IMR-90 (cell line): Measurements from ENCODE around the gene UST. TPM values are rescaled to one million over a fixed set of nuclear protein-coding genes. Genes with fewer than 3 reads are reported as not detected.

ENCODE experiments used
- ATAC-seq: fragments of 200-7000 bp; cut with Tn5 transposase; 2 replicates; pipeline ENCODE4 v1.9.1; 2020; ENCODE audit warnings: low read depth, mild to moderate bottlenecking, moderate library complexity
- BruUV-seq: library from RNA; stranded (reverse); fragments of 400-500 nt; replicated peaks from 2 replicates; lab custom pipeline; 2021; lab: Mats Ljungman, UMichigan
- CTCF ChIA-PET: fragments of 300-600 bp; formaldehyde crosslinking; extraction: SDS; loops from one replicate; lab custom pipeline; 2021; ENCODE audit warnings: antibody characterized with exemption; lab: Yijun Ruan, JAX
- POLR2A ChIA-PET: fragments of 300-600 bp; sonication (Branson Sonifier 250); formaldehyde crosslinking; loops from one replicate; lab custom pipeline; 2022; ENCODE audit warnings: antibody characterized with exemption; ENCODE audit not compliant: unreplicated experiment; lab: Charles Lee
- DNase-seq: peaks from one replicate; pipeline ENCODE4 v3.0.0; 2013
- H2AFZ ChIP-seq: replicated peaks from 2 replicates; pipeline ENCODE3; 2013; ENCODE audit warnings: low read length, mild to moderate bottlenecking; ENCODE audit not compliant: poor library complexity
- H2AK5ac ChIP-seq: 2 replicates; pipeline ENCODE4 v1.6.1; 2013; ENCODE audit warnings: low read depth, low read length, inconsistent platforms
- H2AK9ac ChIP-seq: replicated peaks from 2 replicates; pipeline ENCODE3; 2013; ENCODE audit warnings: mild to moderate bottlenecking, low read depth, low read length, moderate library complexity; ENCODE audit not compliant: poor library complexity
- H2BK120ac ChIP-seq: 2 replicates; pipeline ENCODE4 v1.6.1; 2013; ENCODE audit warnings: low read depth, low read length, inconsistent platforms
- H2BK15ac ChIP-seq: 3 replicates; pipeline ENCODE4 v1.6.1; 2013; ENCODE audit warnings: low read depth, low read length, inconsistent platforms
- H2BK20ac ChIP-seq: 2 replicates; pipeline ENCODE4 v1.6.1; 2013; ENCODE audit warnings: low read depth, mild to moderate bottlenecking, inconsistent platforms, low read length, moderate library complexity
- H2BK5ac ChIP-seq: 2 replicates; pipeline ENCODE4 v1.6.1; 2013; ENCODE audit warnings: mild to moderate bottlenecking, low read depth, low read length, inconsistent platforms; ENCODE audit not compliant: poor library complexity, severe bottlenecking
- H3K14ac ChIP-seq: replicated peaks from 2 replicates; pipeline ENCODE4 v1.6.1; 2013; ENCODE audit warnings: low read depth, low read length, inconsistent platforms
- H3K18ac ChIP-seq: 2 replicates; pipeline ENCODE4 v1.6.1; 2013; ENCODE audit warnings: low read depth, low read length, control low read depth
- H3K23ac ChIP-seq: 2 replicates; pipeline ENCODE4 v1.6.1; 2013; ENCODE audit warnings: low read depth, low read length, inconsistent platforms
- H3K27ac ChIP-seq: 2 replicates; pipeline ENCODE4 v1.5.1; 2013; ENCODE audit warnings: mild to moderate bottlenecking, control low read depth, low read length; ENCODE audit not compliant: insufficient read depth
- H3K27me3 ChIP-seq: 2 replicates; pipeline ENCODE4 v1.6.1; 2013; ENCODE audit warnings: low read length; ENCODE audit not compliant: control insufficient read depth, insufficient read depth
- H3K36me3 ChIP-seq: 2 replicates; pipeline ENCODE4 v1.6.1; 2013; ENCODE audit warnings: low read length, mixed read lengths; ENCODE audit not compliant: control insufficient read depth, insufficient read depth
- H3K4ac ChIP-seq: 2 replicates; pipeline ENCODE4 v1.6.1; 2013; ENCODE audit warnings: low read depth, low read length, inconsistent platforms
- H3K4me1 ChIP-seq: 2 replicates; pipeline ENCODE4 v1.6.1; 2013; ENCODE audit warnings: low read length, mixed read lengths; ENCODE audit not compliant: control insufficient read depth, insufficient read depth
- H3K4me2 ChIP-seq: 2 replicates; pipeline ENCODE4 v1.6.1; 2013; ENCODE audit warnings: low read depth, mild to moderate bottlenecking, control low read depth, low read length, moderate library complexity
- H3K4me3 ChIP-seq: 2 replicates; pipeline ENCODE4 v1.5.1; 2013; ENCODE audit warnings: low read depth, mild to moderate bottlenecking, control low read depth, low read length, moderate library complexity; ENCODE audit not compliant: insufficient read depth
- H3K56ac ChIP-seq: 2 replicates; pipeline ENCODE4 v1.6.1; 2013; ENCODE audit warnings: low read length, inconsistent platforms; ENCODE audit not compliant: insufficient read depth; ENCODE audit errors: extremely low read depth
- H3K79me1 ChIP-seq, 2 experiments: 2 replicates each; pipeline ENCODE4 v1.6.1; 2013; ENCODE audit warnings: low read length in 2 of 2, inconsistent platforms in 1 of 2, low read depth in 1 of 2
- H3K9ac ChIP-seq: 2 replicates; pipeline ENCODE4 v1.6.1; 2013; ENCODE audit warnings: low read depth, low read length, control low read depth
- H3K9me1 ChIP-seq: 2 replicates; pipeline ENCODE4 v1.6.1; 2013; ENCODE audit warnings: low read length, inconsistent platforms; ENCODE audit not compliant: insufficient read depth
- H3K9me3 ChIP-seq: 2 replicates; pipeline ENCODE4 v1.6.1; 2013; ENCODE audit warnings: low read length; ENCODE audit not compliant: control insufficient read depth, insufficient read depth
- H4K20me1 ChIP-seq: 2 replicates; pipeline ENCODE4 v1.6.1; 2013; ENCODE audit warnings: low read length, inconsistent platforms; ENCODE audit not compliant: insufficient read depth
- H4K5ac ChIP-seq: 2 replicates; pipeline ENCODE4 v1.6.1; 2013; ENCODE audit warnings: mild to moderate bottlenecking, low read depth, low read length, control low read depth
- H4K8ac ChIP-seq, 2 experiments: 2 replicates each; pipeline ENCODE4 v1.6.1; 2013; ENCODE audit warnings: low read depth in 2 of 2, low read length in 2 of 2, control low read depth in 1 of 2, inconsistent platforms in 1 of 2
- H4K91ac ChIP-seq: 2 replicates; pipeline ENCODE4 v1.6.1; 2013; ENCODE audit warnings: low read depth, low read length, inconsistent platforms; ENCODE audit not compliant: insufficient read depth
- BHLHE40 ChIP-seq: fragments of 150-350 bp; IDR thresholded peaks from 2 replicates; pipeline ENCODE4 v1.6.1; 2016; ENCODE audit warnings: mild to moderate bottlenecking, low read depth, low read length
- CEBPB ChIP-seq: IDR thresholded peaks from 2 replicates; pipeline ENCODE4 v1.6.1; 2012; ENCODE audit warnings: low read depth, low read length, improper control_type of control experiment
- CHD1 ChIP-seq: IDR thresholded peaks from 2 replicates; pipeline ENCODE4 v1.6.1; 2012; ENCODE audit warnings: low read depth, low read length, improper control_type of control experiment
- FOS ChIP-seq: fragments of 150-350 bp; IDR thresholded peaks from 2 replicates; pipeline ENCODE4 v1.6.1; 2016; ENCODE audit warnings: low read depth, low read length
- MAFK ChIP-seq: IDR thresholded peaks from 2 replicates; pipeline ENCODE4 v1.6.1; 2012; ENCODE audit warnings: low read depth, low read length, improper control_type of control experiment
- MAZ ChIP-seq: IDR thresholded peaks from 2 replicates; pipeline ENCODE4 v1.6.1; 2012; ENCODE audit warnings: low read depth, mild to moderate bottlenecking, low read length, improper control_type of control experiment, moderate library complexity, borderline replicate concordance
- MXI1 ChIP-seq: IDR thresholded peaks from 2 replicates; pipeline ENCODE4 v1.6.1; 2012; ENCODE audit warnings: low read depth, mild to moderate bottlenecking, low read length, moderate library complexity, borderline replicate concordance
- NFE2L2 ChIP-seq: fragments of 150-350 bp; IDR thresholded peaks from 2 replicates; pipeline ENCODE4 v1.6.1; 2016; ENCODE audit warnings: low read depth, mild to moderate bottlenecking, low read length
- POLR2A ChIP-seq: IDR thresholded peaks from 2 replicates; pipeline ENCODE4 v1.6.1; 2012; ENCODE audit warnings: mild to moderate bottlenecking, low read depth, low read length
- RAD21 ChIP-seq: IDR thresholded peaks from 2 replicates; pipeline ENCODE4 v1.6.1; 2012; ENCODE audit warnings: low read length, improper control_type of control experiment
- RCOR1 ChIP-seq: IDR thresholded peaks from 2 replicates; pipeline ENCODE4 v1.6.1; 2012; ENCODE audit warnings: mild to moderate bottlenecking, low read length, improper control_type of control experiment; ENCODE audit not compliant: insufficient replicate concordance
- RFX5 ChIP-seq: IDR thresholded peaks from 2 replicates; pipeline ENCODE4 v1.8.0; 2012; ENCODE audit warnings: low read depth, mild to moderate bottlenecking, low read length, moderate library complexity
- SMC3 ChIP-seq: fragments of 150-350 bp; IDR thresholded peaks from 2 replicates; pipeline ENCODE4 v1.6.1; 2016; ENCODE audit warnings: low read depth, mild to moderate bottlenecking, antibody characterized with exemption, low read length, moderate library complexity
- USF2 ChIP-seq: fragments of 150-350 bp; IDR thresholded peaks from 2 replicates; pipeline ENCODE4 v1.6.1; 2017; ENCODE audit warnings: mild to moderate bottlenecking, antibody characterized with exemption, low read length, low read depth
- dilution Hi-C: fragments of 300-500 bp; cut with HindIII; formaldehyde crosslinking; loops from one replicate; pipeline ENCODE4 v1.14.3; 2018; ENCODE audit warnings: low sequenced_read_pairs; ENCODE audit not compliant: unreplicated experiment
- in situ Hi-C: fragments of 300-500 bp; cut with MboI; formaldehyde crosslinking; loops from 3 replicates; pipeline ENCODE4 v1.14.3; 2019; ENCODE audit warnings: low sequenced_read_pairs, inconsistent platforms, mixed read lengths
- intact Hi-C: fragments of 100-400 bp; cut with micrococcal nuclease; formaldehyde crosslinking; loops from 2 replicates; pipeline ENCODE4 v1.10.0; 2022
- polyA plus RNA-seq, 3 experiments: library from polyadenylated mRNA; depleted of rRNA; stranded (reverse); fragments of >200 nt; gene quantifications; 2 replicates each; pipeline ENCODE4 v1.2.3, GENCODE V29; 2012; ENCODE audit warnings: low replicate concordance in 1 of 3
- total RNA-seq: library from RNA; depleted of rRNA; stranded (reverse); fragments of >200 nt; gene quantifications from 2 replicates; pipeline ENCODE4 v1.2.3, GENCODE V29; 2012
- TF ChIP-seq, protein P1 (sequence below): conservative IDR thresholded peaks from 2 replicates; pipeline ENCODE4 v1.5.1; 2012; ENCODE audit warnings: mild to moderate bottlenecking, low read depth, low read length, improper control_type of control experiment
- TF ChIP-seq, protein P2 (sequence below): fragments of 150-350 bp; IDR thresholded peaks from 2 replicates; pipeline ENCODE4 v1.6.1; 2016; ENCODE audit warnings: low read depth, mild to moderate bottlenecking, low read length, moderate library complexity, borderline replicate concordance

Gene UST
- total and polyA plus RNA-seq, 2 of the 4 experiments (the other 2 are of a cell fraction): 7.7 to 13.8 TPM

- intact Hi-C loops (loop anchor here (5.0 kb wide), 1 partner anchor 337 kb away; the partner anchor contains the start of gene UST), in situ Hi-C loops (loop anchor here (5.0 kb wide), 1 partner anchor 343 kb away; no protein-coding TSS in a partner anchor), dilution Hi-C loops (no loop called here)
- Histone ChIP-seq H3K14ac (no peak overlapping the region), H4K20me1 (no peaks in the 10 kb centered on the region), H2BK20ac (no peak overlapping the region), H3K79me1 (no peaks in the 10 kb centered on the region), H3K9ac (no peak overlapping the region), H3K4me1 (peaks cover 13% of the 10 kb centered on the region), H3K9me3 (no peaks in the 10 kb centered on the region), H2AFZ (no peak overlapping the region), H3K56ac (no peak overlapping the region), H3K4ac (no peak overlapping the region), H3K27me3 (peaks cover 16% of the 10 kb centered on the region), H4K91ac (no peak overlapping the region), H4K8ac (no peak overlapping the region), H2BK15ac (no peak overlapping the region), H2BK120ac (no peak overlapping the region), H3K4me3 (no peak overlapping the region), H2BK5ac (no peak overlapping the region), H3K36me3 (no peaks in the 10 kb centered on the region), H2AK9ac (no peak overlapping the region), H2AK5ac (no peak overlapping the region), H3K27ac (no peak overlapping the region), H3K18ac (no peak overlapping the region), H4K5ac (no peak overlapping the region), H3K4me2 (no peak overlapping the region), H3K23ac (no peak overlapping the region), H3K9me1 (peaks cover 3% of the 10 kb centered on the region; the same call in 1 of the 2 replicates)
- TF ChIP-seq MAZ (no peak), RAD21 (no peak), RCOR1 (no peak), NFE2L2 (no peak), BHLHE40 (no peak), FOS (no peak), USF2 (no peak), CHD1 (no peak), MAFK (no peak), MXI1 (no peak), POLR2A (no peak), SMC3 (no peak), RFX5 (no peak), CEBPB (no peak)
- TF ChIP-seq, protein P1, sequence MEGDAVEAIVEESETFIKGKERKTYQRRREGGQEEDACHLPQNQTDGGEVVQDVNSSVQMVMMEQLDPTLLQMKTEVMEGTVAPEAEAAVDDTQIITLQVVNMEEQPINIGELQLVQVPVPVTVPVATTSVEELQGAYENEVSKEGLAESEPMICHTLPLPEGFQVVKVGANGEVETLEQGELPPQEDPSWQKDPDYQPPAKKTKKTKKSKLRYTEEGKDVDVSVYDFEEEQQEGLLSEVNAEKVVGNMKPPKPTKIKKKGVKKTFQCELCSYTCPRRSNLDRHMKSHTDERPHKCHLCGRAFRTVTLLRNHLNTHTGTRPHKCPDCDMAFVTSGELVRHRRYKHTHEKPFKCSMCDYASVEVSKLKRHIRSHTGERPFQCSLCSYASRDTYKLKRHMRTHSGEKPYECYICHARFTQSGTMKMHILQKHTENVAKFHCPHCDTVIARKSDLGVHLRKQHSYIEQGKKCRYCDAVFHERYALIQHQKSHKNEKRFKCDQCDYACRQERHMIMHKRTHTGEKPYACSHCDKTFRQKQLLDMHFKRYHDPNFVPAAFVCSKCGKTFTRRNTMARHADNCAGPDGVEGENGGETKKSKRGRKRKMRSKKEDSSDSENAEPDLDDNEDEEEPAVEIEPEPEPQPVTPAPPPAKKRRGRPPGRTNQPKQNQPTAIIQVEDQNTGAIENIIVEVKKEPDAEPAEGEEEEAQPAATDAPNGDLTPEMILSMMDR: no peak
- TF ChIP-seq, protein P2, sequence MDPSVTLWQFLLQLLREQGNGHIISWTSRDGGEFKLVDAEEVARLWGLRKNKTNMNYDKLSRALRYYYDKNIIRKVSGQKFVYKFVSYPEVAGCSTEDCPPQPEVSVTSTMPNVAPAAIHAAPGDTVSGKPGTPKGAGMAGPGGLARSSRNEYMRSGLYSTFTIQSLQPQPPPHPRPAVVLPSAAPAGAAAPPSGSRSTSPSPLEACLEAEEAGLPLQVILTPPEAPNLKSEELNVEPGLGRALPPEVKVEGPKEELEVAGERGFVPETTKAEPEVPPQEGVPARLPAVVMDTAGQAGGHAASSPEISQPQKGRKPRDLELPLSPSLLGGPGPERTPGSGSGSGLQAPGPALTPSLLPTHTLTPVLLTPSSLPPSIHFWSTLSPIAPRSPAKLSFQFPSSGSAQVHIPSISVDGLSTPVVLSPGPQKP: no peak
- no peak for DNase-seq
- ChIA-PET POLR2A (no interaction called here), CTCF (interaction anchor here (1.0 kb wide), 1 partner anchor 52 kb away, joined by 4 read pairs; no protein-coding TSS in a partner anchor)
- ATAC-seq: no peak
- BruUV-seq: no TSS peak
These were observed 337.2 kb downstream of the UST start for GRCh38 chr6:149084026-149084425.
